DOHH2 (cell line): ENCODE results near the gene MYO1D.

Experiments
- EZH2phosphoT487 ChIP-seq: fragments of 200-600 bp; sonication (generic); IDR thresholded peaks from 2 replicates; pipeline ENCODE4 v1.6.1; 2017; ENCODE audit warnings: borderline replicate concordance, mild to moderate bottlenecking, antibody characterized with exemption, low read length, moderate library complexity, mixed read lengths
- TF ChIP-seq, protein P1 (sequence below): fragments of 200-600 bp; sonication (generic); IDR thresholded peaks from one replicate; pipeline ENCODE4 v1.5.1; 2014; ENCODE audit warnings: antibody characterized with exemption, mild to moderate bottlenecking, low read depth, low read length; ENCODE audit not compliant: poor library complexity, severe bottlenecking

GRCh38 chr17:32798938-32799337 is 78.0 kb downstream of the MYO1D start:
- TF ChIP-seq, protein P1, sequence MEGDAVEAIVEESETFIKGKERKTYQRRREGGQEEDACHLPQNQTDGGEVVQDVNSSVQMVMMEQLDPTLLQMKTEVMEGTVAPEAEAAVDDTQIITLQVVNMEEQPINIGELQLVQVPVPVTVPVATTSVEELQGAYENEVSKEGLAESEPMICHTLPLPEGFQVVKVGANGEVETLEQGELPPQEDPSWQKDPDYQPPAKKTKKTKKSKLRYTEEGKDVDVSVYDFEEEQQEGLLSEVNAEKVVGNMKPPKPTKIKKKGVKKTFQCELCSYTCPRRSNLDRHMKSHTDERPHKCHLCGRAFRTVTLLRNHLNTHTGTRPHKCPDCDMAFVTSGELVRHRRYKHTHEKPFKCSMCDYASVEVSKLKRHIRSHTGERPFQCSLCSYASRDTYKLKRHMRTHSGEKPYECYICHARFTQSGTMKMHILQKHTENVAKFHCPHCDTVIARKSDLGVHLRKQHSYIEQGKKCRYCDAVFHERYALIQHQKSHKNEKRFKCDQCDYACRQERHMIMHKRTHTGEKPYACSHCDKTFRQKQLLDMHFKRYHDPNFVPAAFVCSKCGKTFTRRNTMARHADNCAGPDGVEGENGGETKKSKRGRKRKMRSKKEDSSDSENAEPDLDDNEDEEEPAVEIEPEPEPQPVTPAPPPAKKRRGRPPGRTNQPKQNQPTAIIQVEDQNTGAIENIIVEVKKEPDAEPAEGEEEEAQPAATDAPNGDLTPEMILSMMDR = no peak
- TF ChIP-seq EZH2phosphoT487 = no peak
